Activated CD8-positive, alpha-beta memory T cell treated with anti-CD3 and anti-CD28 coated beads, Interleukin-2, amount 50 U/mL, for 4 hours (primary cell): ENCODE measurements around the gene MDFI.

Source experiments
- DNase-seq: peaks from one replicate; pipeline ENCODE4 v3.0.0-alpha.2; 2020

Gene MDFI

DNA sequence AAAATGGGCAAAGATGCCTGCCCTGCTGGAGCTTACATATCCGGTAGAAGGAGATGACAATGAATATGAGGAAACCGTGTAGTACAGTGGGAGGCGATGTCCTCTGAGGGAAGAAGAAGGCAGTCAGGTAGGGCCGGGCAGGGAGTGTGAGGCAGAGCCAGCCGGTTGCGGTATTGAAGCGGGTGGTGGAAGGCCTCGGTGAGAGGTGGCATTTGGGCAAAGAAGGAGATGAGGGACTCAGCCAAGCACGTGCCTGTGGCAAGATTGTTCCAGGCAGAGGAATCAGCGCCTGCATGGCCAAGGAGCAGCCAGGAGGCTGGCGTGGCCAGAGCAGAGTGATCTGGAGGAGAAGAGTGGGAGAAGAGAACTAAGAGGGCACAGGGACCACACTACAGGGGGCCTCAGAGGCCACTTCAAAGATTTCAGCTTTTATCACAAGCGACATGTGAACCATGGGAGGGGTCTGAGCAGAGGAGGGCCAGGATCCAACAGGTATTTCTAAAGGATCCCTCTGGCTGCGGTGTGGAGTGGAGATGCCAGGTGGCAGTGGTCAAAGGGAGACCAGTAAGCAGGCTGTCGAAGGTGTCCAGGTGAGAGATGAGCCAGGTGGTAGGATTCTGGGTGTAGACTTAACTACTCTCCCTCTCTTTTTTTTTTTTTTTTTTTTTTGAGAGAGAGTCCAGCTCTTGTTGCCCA lies 13.8 kb downstream of the MDFI start:
- no peak for DNase-seq

DNA sequence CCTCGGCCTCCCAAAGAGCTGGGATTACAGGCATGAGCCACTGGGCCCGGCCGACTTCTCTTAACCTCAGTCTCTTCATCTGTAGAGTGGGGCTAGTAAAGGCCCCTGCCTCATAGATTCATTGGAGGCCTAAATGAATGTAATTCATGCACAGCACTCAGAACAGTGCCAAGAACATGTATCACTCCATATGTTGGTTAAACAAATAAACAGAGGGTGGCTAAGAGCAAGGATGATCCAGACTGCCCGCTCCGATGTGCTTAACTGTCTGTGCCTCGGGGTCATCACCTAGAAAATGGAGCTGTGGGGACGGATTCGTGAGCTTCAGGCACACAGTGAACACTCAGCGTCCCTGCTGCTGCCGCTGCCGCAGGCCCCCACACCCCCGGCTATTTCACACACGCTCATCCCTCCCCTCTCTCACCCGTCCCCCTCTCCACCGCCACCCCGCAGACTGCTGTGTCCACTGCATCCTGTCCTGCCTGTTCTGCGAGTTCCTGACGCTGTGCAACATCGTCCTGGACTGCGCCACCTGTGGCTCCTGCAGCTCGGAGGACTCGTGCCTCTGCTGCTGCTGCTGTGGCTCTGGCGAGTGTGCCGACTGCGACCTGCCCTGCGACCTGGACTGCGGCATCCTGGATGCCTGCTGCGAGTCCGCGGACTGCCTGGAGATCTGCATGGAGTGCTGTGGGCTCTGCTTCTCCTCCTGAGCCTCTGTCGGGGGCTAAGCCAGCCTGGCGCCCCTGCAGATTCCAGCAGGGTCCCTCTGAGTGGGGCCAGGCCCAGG lies 14.8 kb downstream of the MDFI start:
- DNase-seq, result no peak

DNA sequence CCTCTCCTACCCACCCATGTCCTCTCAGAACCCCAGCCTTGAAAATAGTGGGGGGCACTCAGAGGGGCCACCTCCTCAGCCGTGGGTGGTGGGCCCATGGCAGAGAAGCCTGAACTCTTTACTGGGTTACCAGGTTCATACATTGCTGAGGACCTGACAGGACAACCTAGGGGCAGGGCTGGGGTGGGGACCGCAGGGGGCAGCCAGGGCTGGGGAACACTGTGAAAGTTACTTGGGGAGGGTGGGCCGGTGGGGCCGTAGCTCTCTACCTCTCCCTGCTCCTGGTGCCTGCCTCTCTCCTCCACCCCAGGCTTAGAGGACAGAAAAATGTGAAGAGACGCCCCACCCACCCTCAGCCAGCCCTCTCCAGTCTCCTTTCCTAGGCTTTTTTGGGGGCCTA lies 15.4 kb downstream of the MDFI start:
- DNase-seq, result no peak

DNA sequence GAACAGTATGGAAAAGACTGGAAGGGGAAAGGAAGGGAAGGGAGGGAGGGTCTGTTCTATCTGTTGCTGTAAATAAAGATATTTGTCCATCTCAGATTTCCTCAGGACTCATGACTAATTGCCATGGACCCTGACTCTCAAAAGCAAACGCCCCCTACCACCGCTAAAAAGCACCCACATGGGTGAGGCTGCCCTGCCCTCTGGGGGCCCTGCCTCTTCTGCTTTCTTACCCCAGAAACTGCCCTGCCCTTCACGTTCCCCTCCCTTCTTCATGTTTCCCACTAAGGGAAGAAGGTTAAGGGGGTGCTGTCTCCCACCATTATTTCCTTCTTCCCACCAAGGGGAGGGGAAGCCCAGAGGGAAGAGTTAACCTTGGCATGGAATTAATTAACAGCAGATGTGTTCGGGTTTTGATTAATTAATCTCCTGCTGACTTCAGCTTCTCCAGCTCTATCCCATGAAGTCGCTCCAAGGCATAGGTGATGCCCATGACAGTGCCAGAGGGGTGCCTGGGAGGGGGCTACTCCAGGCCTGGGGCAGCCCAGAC lies 16.0 kb downstream of the MDFI start:
- DNase-seq, result no peak

DNA sequence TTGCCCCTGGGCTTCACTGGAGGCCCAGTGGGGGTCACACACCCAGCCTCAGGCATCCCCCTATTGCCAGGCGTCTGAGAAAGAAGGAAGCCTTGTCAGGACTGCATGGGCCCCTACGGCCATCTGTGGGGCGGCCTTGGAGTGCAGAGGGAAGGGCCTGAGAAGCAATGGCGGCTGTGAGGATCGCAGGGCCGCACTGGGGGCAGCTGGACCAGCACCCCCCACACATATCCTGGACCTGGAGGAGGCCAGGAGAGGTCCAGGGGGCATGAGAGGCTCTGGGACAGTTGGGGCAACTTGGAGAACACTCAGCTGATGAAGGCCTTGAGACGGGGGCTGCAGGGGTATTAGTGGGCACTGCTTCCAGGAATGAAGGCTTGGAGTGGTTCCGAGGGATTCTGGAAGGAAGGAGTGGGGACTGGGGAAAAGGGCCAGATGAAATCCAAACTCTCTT lies 16.5 kb downstream of the MDFI start:
- DNase-seq, result no peak

DNA sequence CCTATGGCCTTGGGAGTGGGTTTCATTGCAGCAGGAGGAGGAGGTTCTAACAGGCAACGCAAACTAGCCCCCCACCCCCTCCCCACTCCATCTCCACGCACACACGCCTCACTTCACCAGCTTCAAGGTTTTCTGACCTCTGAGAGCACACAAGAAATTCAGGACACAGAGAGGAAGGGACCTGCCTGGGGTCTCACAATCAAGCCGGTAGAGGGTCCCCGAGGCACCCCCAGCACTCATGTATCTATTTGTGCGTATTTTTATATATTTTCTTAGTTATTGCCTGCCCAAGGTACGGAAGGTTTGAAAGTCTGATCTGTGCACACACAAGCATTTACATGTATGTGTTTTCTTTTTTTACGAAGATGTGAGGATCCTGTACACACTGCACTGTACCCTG lies 16.9 kb downstream of the MDFI start:
- DNase-seq, result no peak

DNA sequence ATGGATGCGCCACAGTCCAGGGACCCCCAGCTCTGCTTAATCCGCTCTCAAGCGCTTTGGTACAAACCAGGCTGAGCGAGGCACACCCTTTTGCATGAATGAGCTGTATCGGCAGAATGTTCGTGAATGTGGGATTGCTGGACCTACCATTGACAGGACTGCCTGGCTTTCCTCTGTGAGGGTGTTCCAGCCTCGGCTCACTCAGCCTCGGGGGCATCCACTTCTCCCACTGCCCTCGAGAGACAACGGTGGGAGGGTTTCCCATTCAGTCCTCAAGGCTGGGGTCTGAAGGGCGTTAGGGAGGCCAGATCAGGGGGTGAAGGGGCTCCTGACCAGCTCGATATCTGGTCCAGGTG lies 17.4 kb downstream of the MDFI start:
- no peak for DNase-seq

DNA sequence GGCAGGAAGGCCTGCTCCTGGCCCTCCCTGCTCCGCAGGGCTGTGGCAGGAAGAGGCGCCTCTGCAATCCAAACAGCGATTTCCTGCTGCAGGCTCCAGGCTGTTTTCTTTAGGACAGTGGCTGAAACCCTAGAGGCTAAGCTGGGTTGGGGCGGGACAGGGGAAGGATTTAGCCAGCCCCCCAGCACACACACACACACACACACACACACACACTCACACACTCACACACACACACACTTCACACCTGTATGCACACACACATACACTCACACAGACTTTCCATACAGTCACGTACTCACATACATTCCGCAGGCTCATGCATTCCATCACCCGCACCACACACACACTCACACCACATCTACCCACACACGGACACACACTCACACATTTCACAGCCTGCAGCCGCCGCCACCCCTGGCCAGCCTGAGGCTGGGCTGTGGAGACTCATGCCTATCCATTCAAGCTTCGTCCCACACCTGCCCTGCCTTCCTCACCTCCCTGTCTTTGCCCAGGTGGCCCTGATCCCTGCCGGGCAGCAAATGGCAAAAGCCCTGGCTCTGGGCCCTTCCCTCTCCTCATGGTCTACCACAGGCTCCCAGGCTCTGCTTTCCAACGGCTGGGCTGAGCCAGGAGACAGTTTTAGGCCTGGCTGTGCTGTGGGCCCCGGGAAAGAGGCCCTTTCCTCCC lies 17.9 kb downstream of the MDFI start:
- no peak for DNase-seq

GRCh38 chr6:41657131-41658094 lies 19.1 kb downstream of the MDFI start:
- DNase-seq, result no peak

GRCh38 chr6:41658636-41659035 lies 20.4 kb downstream of the MDFI start:
- no peak for DNase-seq

DNA sequence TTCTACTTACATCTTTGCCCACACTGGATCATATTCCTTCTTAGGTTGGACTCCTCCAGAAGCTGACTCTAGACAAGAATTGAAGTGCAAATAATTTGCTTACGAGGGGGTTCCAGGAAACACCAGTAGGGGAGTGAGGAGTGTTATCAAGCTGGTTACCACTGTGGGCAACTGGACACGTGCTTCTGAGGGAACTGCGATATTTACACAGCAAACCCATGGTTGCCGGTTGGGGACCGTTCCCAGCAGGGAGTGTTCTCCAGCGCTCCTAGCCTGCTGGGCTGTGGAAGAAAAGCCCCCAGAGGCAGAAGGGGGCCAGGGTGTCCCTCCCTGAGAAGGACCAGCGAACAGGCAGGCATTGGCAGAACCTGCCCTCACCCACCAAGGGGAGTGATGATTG lies 21.7 kb downstream of the MDFI start:
- no peak for DNase-seq

GRCh38 chr6:41663568-41663967 lies 25.3 kb downstream of the MDFI start:
- DNase-seq, result no peak

DNA sequence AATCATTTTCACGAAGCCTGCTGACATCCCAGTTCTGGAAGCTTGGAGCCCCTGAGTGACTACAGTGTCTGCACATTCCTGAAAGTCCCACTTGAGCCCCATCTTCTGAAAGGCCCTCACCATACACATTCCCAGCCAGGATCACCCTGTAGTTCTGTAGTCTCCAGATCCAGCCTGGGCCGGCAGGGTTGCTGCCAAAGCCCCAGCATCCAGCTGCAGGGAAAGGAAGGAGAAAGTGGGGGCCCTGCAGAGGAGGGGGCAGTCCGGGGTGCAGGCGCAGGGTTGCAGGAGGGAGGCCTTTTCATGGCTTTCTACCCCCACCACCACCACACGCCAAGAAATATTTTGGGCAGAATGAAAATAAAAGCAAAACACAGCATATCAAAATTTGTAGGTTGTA lies 26.0 kb downstream of the MDFI start:
- no peak for DNase-seq

GRCh38 chr6:41667195-41667594 lies 28.9 kb downstream of the MDFI start:
- no peak for DNase-seq

DNA sequence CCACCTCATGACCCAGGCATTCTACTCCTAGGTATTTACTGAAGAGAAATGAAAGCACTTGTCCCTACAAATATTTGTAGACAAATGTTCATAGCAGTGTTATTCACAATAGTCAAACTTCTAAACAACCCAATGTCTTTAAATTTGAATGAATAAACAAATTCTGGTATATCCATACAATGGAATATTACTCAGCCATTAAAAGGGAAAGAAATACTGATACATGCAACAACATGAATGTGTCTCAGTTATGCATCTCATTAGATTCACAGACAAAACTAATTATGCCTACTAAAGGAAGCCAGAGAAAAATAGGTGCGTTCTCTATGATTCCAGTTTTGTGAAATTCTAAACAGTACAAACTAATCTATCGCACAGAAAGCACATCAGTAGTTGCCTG lies 30.7 kb downstream of the MDFI start:
- DNase-seq, result no peak

GRCh38 chr6:41670703-41671360 lies 32.6 kb downstream of the MDFI start:
- no peak for DNase-seq

DNA sequence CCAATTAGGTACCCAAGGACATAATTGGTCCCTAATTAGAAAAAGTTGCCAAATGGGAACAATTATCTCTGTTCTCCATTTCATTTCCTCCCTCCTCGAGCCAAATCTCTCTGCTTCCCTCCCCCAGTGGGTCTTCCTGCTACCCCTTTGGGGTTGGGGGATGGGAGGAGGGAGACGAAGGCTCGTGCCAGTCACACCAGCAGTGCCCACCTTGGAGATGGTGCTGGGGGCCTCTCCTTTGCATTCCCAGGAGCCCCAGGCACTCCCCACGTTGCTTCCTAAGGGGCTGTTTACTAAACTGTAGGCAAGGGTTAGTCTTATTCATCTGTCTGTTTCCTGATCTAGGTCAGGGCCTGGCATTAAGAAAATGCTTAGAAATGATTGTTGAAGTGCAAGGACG lies 33.1 kb downstream of the MDFI start:
- DNase-seq, result no peak

GRCh38 chr6:41672016-41672415 lies 33.7 kb downstream of the MDFI start:
- no peak for DNase-seq

DNA sequence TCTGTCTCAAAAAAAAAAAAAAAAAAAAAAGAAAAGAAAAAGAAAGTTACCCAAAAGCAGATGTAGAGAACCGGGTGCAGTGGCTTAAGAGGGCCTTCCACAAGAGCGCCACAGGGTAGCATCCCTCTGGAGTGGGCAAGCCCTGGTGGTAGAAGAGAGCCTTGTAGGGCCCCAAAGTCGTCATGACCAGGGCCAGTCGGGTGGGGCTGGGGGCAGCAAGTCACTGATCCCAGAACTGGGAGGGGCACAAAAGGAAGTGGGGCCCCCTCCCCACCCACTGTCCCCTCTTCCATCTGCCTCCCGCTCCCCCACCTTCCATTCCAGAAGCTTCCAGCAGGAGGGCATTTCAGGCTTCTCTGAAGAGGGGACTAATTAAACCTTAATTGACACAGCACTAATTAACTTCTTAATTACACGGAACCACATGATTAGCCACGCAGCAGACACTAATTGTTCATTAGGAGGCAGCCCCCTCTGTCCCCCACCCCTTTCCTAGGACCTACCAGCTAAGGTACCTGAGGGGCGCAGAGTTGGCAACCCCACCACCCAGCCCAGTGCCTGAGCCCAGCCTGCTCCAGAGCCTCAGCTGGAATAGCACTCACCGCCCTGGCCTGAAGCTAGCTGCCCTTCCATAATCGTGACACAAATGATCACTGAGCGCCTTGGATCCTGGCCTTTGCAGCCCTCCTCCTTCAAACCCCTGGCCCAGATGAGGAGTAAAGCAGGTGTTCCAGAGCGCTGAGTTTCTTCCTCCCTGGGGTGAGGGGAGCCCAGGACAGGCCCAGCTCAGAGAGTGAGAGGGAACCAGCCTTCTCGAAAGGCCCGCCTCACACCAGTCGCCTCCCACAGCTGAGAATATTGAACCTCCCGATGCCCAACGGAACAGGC lies 34.8 kb downstream of the MDFI start:
- DNase-seq, result no peak

- no peak for DNase-seq
Measured at GRCh38 chr6:41673704-41674000, 35.4 kb downstream of the MDFI start.
